ENCODE results near the gene ACBD4. TPM values are rescaled to one million over a fixed set of nuclear protein-coding genes. Genes with fewer than 3 reads are reported as not detected.

The ACBD4 gene
- total and polyA plus RNA-seq, 2 of the 13 experiments (the other 11 are each of a cell fraction or from before 2014, with no cell fraction given), result 16.1 to 26.9 TPM

GRCh38 chr17:45160447-45161287 lies 25.2 kb downstream of the ACBD4 start (continued):
- TF ChIP-seq ZFP1 (CRISPR knock-in tag; IDR thresholded peaks at IDR 0.05) (0 out of 2 replicates have a peak, but pooled peaks have one; percentile 8), SOX6 (IDR thresholded peaks at IDR 0.05) (no peak), SOX6 (CRISPR knock-in tag; IDR thresholded peaks at IDR 0.05) (peak; percentile 53; the same call in 1 of the 2 replicates), DZIP1 (CRISPR knock-in tag; IDR thresholded peaks at IDR 0.05) (peak; percentile 28; the same call in 1 of the 2 replicates), ZNF251 (CRISPR knock-in tag; IDR thresholded peaks at IDR 0.05) (no peak; the same call in 1 of the 2 replicates), MAFG (CRISPR knock-in tag; IDR thresholded peaks at IDR 0.05) (no peak), LCORL (IDR thresholded peaks at IDR 0.05) (no peak), LCORL (CRISPR knock-in tag; IDR thresholded peaks at IDR 0.05) (no peak), STAT6 (CRISPR knock-in tag; IDR thresholded peaks at IDR 0.05; ENCODE audit: borderline replicate concordance) (no peak), MTF2 (CRISPR knock-in tag; IDR thresholded peaks at IDR 0.05; ENCODE audit: borderline replicate concordance) (peak; percentile 97), NR1H2 (CRISPR knock-in tag; IDR thresholded peaks at IDR 0.05; ENCODE audit: borderline replicate concordance, low read depth) (0 out of 2 replicates have a peak, but pooled peaks have one; percentile 52), SRSF1 (optimal IDR thresholded peaks at IDR 0.05; ENCODE audit: low read depth, low read length) (peak; percentile 99), RBM22 (optimal IDR thresholded peaks at IDR 0.05; ENCODE audit: low read length) (peak; percentile 92), EZH2 (conservative IDR thresholded peaks at IDR 0.05; ENCODE audit: low read depth, low read length) (no peak), ZNF562 (CRISPR knock-in tag; IDR thresholded peaks at IDR 0.05; ENCODE audit: borderline replicate concordance) (no peak), ZNF431 (CRISPR knock-in tag; IDR thresholded peaks at IDR 0.05; ENCODE audit: borderline replicate concordance, low read depth) (no peak), TFDP1 (CRISPR knock-in tag; IDR thresholded peaks at IDR 0.05; ENCODE audit: borderline replicate concordance) (peak; percentile 44; the same call in 1 of the 2 replicates), HMG20B (CRISPR knock-in tag; conservative IDR thresholded peaks at IDR 0.05) (no peak), ZNF772 (CRISPR knock-in tag; IDR thresholded peaks at IDR 0.05) (peak; percentile 32; the same call in 1 of the 2 replicates), KLF11 (CRISPR knock-in tag; IDR thresholded peaks at IDR 0.05) (no peak; the same call in 1 of the 2 replicates), HNRNPLL (IDR thresholded peaks at IDR 0.05; ENCODE audit: low read depth, low read length, poor library complexity, severe bottlenecking) (no peak), CERS6 (CRISPR knock-in tag; IDR thresholded peaks at IDR 0.05) (peak; percentile 75; the same call in 1 of the 2 replicates)
